ENCODE results near the gene GABPB2.

GRCh38 chr1:151131701-151132334 lies 61.3 kb downstream of the GABPB2 start:
- TF ChIP-seq CTCF (IDR thresholded peaks at IDR 0.05) (no peak), EP300 (IDR thresholded peaks at IDR 0.05) (no peak), POLR2AphosphoS5 (IDR thresholded peaks at IDR 0.05) (no peak)
